Thyroid gland (tissue), 4 donors: ENCODE measurements around the gene ZNF513. TPM values are rescaled to one million over a fixed set of nuclear protein-coding genes. Genes with fewer than 3 reads are reported as not detected.

Experiments
- DNase-seq, 2 donors: peaks; one replicate each; pipeline ENCODE4 v3.0.0-alpha.2; 2019
- H3K27ac ChIP-seq, 3 donors: fragments of 200-600 bp; sonication (generic); 1 replicate in 2 of 3; 2 replicates in 1 of 3; pipeline ENCODE4 v1.5.1; 2016 to 2019; ENCODE audit warnings: mild to moderate bottlenecking in 1 of 3, moderate library complexity in 1 of 3
- H3K27me3 ChIP-seq: fragments of 200-600 bp; sonication (generic); one replicate; pipeline ENCODE4 v1.5.1; 2019
- H3K36me3 ChIP-seq, 2 donors: fragments of 200-600 bp; sonication (generic); one replicate each; pipeline ENCODE4 v1.5.1; 2016 to 2019
- H3K4me1 ChIP-seq, 2 donors: fragments of 200-600 bp; sonication (generic); one replicate each; pipeline ENCODE4 v1.5.1; 2017 to 2019
- H3K4me3 ChIP-seq, 3 donors: fragments of 200-600 bp; sonication (generic); replicated peaks in 1 of 3; 1 replicate in 2 of 3; 2 replicates in 1 of 3; pipeline ENCODE4 v1.5.1; 2016; ENCODE audit warnings: mild to moderate bottlenecking in 1 of 3
- H3K9me3 ChIP-seq: fragments of 200-600 bp; sonication (generic); one replicate; pipeline ENCODE4 v1.5.1; 2017
- CTCF ChIP-seq, 6 experiments: fragments of 200-600 bp in 3 of 6; fragments of 450-650 bp in 3 of 6; sonication (generic) in 3 of 6; IDR thresholded peaks; one replicate each; pipeline ENCODE4 v1.5.1; 2016 to 2019; ENCODE audit warnings: antibody characterized with exemption in 6 of 6, mild to moderate bottlenecking in 2 of 6, inconsistent platforms in 1 of 6, moderate library complexity in 1 of 6
- POLR2A ChIP-seq, 2 donors: fragments of 450-650 bp; IDR thresholded peaks; one replicate each; pipeline ENCODE4 v1.6.1; 2017; ENCODE audit warnings: antibody characterized with exemption in 2 of 2, mild to moderate bottlenecking in 2 of 2, moderate library complexity in 1 of 2
- WGBS, 2 donors: methylation state at CpG; one replicate each; pipeline ENCODE4 v1.1.5; 2017; 5-methylcytosine and 5-hydroxymethylcytosine counted together
- intact Hi-C: fragments of 100-400 bp; cut with DNase I; formaldehyde crosslinking; loops from one replicate; pipeline ENCODE4 v1.15.1; 2023
- total RNA-seq, 4 donors: library from RNA; depleted of rRNA; stranded (reverse); fragments of >200 nt; gene quantifications; one replicate each; pipeline ENCODE4 v1.2.3, GENCODE V29; 2016

The ZNF513 gene
- total RNA-seq, 4 donors from 2014 or later: 9.1 to 14.8 (median 9.2) TPM

- Histone ChIP-seq H3K9me3 (no peaks in the 10 kb centered on the region), H3K4me3 (no peak overlapping the region), H3K36me3 (no peaks in the 10 kb centered on the region), H3K27ac (no peak overlapping the region), H3K27me3 (no peaks in the 10 kb centered on the region), H3K4me1 (peaks cover 0 to 6% of the 10 kb centered on the region in 2 donors)
- 94 to 97% methylated on average over 3 of the region's 3 CpGs for WGBS, 2 donors
- intact Hi-C loops: no loop called here
- DNase-seq: no peak
- no peak for TF ChIP-seq POLR2A (IDR thresholded peaks at IDR 0.05)
- TF ChIP-seq CTCF (IDR thresholded peaks at IDR 0.05): no peak
Observed at GRCh38 chr2:27422958-27423357, 42.4 kb upstream of the ZNF513 start.

GRCh38 chr2:27421660-27422250 is 41.2 kb upstream of the ZNF513 start:
- TF ChIP-seq POLR2A (IDR thresholded peaks at IDR 0.05): no peak
- TF ChIP-seq CTCF (IDR thresholded peaks at IDR 0.05): no peak
- intact Hi-C loops: no loop called here
- WGBS, 2 donors: 88 to 89% methylated on average over 4 of the region's 4 CpGs
- no peaks in the 10 kb centered on the region for H3K9me3 ChIP-seq
- no peak for DNase-seq
- no peak overlapping the region for H3K4me3 ChIP-seq
- no peaks in the 10 kb centered on the region for H3K4me1 ChIP-seq
- H3K36me3 ChIP-seq: no peaks in the 10 kb centered on the region
- no peak overlapping the region for H3K27ac ChIP-seq
- H3K27me3 ChIP-seq: no peaks in the 10 kb centered on the region

GRCh38 chr2:27420996-27421395 is 40.5 kb upstream of the ZNF513 start:
- Histone ChIP-seq H3K27me3 (no peaks in the 10 kb centered on the region), H3K4me3 (no peak overlapping the region), H3K9me3 (no peaks in the 10 kb centered on the region), H3K36me3 (no peaks in the 10 kb centered on the region), H3K4me1 (no peaks in the 10 kb centered on the region), H3K27ac (no peak overlapping the region)
- intact Hi-C loops: no loop called here
- DNase-seq: no peak
- no peak for TF ChIP-seq POLR2A (IDR thresholded peaks at IDR 0.05)

- no peaks in the 10 kb centered on the region for H3K27me3 ChIP-seq
- intact Hi-C loops: no loop called here
- no peaks in the 10 kb centered on the region for H3K36me3 ChIP-seq
- WGBS, 2 donors: 92 to 98% methylated on average over 6 of the region's 6 CpGs
- DNase-seq: no peak
- no peak overlapping the region for H3K27ac ChIP-seq
- H3K4me1 ChIP-seq: no peaks in the 10 kb centered on the region
- H3K9me3 ChIP-seq: no peaks in the 10 kb centered on the region
- TF ChIP-seq POLR2A (IDR thresholded peaks at IDR 0.05): no peak
- no peak for TF ChIP-seq CTCF (IDR thresholded peaks at IDR 0.05)
- H3K4me3 ChIP-seq: no peak overlapping the region
Observed at GRCh38 chr2:27416151-27416550, 35.6 kb upstream of the ZNF513 start.

- Histone ChIP-seq H3K27me3 (no peaks in the 10 kb centered on the region), H3K27ac (no peak overlapping the region), H3K4me3 (no peak overlapping the region), H3K9me3 (no peaks in the 10 kb centered on the region), H3K36me3 (no peaks in the 10 kb centered on the region), H3K4me1 (peaks cover 10 to 16% of the 10 kb centered on the region in 2 donors)
- TF ChIP-seq POLR2A (IDR thresholded peaks at IDR 0.05) (no peak), CTCF (IDR thresholded peaks at IDR 0.05) (no peak)
- 78 to 79% methylated on average over 9 of the region's 9 CpGs for whole genome bisulfite sequencing, 2 donors
- DNase-seq: no peak
- intact Hi-C loops: loop anchor here (5.0 kb wide), 1 partner anchor 45 kb away; no protein-coding TSS in a partner anchor
Observed at GRCh38 chr2:27412419-27413152, 32.1 kb upstream of the ZNF513 start.
